HG03066 (cell line): ENCODE results near the gene ERG.

ENCODE experiments used
- ATAC-seq: cut with Tn5 transposase; IDR thresholded peaks from one replicate; pipeline ENCODE4 v1.9.1; 2021; ENCODE audit warnings: low read depth; ENCODE audit not compliant: unreplicated experiment

The ERG gene

DNA sequence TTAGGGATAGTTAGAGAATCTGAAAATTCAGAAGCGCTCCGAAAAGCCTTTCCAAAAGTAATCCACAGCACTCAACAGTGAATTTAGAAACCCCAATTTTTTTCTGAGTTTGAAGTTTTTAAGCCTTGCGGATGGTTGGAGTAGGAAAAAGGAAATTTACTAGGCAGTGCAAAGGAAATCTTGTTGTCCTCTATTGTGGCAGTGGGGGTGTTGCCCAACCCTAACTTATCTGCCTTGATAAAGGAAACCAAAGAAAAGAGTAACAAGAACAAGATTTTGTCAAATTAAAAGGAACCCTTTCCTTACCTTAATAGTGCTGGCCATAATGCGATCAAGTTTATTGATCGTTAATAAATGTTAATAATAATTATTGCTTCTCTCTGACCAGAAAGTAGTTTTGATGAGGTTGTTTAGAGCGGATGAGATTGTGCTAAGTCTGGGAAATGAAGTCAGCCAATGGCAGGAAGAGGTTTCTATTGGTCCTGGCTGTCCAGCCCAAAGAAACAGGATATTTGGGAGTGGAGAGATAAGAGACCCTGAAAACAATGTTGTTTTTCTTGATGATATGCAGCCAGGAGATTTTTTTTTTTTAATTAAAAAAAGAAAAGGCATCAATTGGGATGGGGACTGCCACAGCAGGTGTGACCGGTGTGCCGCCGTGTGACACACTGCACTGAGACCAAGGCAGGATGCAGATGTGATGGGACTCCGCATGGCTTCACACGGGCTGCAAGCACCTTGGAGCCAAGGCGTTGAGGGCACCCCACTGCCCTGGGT lies at the start of gene ERG:
ERG (minus strand) TSS at position 421 of the 777 bp plus-strand sequence; CDS start at position 324, 97 bp downstream.
- no peak for ATAC-seq

GRCh38 chr21:38544661-38545060 lies 46.4 kb upstream of the ERG start:
- no peak for ATAC-seq

GRCh38 chr21:38542263-38542662 lies 44.0 kb upstream of the ERG start:
- ATAC-seq, result no peak

GRCh38 chr21:38538353-38538752 lies 40.1 kb upstream of the ERG start:
- ATAC-seq, result no peak

GRCh38 chr21:38534591-38534990 lies 36.3 kb upstream of the ERG start:
- no peak for ATAC-seq

DNA sequence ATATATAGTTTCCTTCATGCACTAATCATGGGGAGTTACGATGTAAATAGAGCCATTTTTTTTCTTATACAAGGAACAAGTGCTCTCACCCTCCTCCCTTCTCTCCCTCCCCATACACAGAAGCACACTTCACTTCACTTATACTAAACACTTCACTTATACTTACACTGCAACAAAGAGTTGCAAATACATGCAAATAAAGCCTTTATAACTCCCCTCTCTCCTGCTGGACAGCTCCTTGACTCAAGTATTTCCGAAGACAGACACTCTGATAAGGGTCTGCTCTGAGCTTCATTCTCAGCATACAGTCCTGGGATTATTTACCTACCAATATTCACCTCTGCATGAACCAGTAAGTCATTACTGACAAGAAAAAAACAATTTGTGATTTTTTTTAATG lies 35.6 kb upstream of the ERG start:
- no peak for ATAC-seq

DNA sequence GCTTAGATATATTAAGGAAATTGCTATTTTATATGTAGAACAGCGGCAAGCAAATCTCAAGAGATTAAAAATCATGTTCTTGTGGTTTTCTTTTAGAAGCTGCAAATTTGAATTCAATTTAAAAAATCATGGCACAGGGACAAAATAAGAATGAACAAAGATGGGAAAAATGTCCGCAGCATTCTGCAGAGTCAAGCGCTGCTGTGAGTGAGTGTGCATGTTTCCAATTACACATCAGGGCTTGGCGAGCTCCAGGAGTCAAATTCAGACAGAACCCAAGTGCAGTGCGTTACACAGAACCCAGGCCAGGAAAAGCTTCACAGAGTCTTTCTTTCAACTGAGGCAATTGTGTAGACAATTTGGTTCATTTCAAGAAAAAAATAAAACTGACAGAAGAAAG lies 33.3 kb upstream of the ERG start:
- no peak for ATAC-seq

DNA sequence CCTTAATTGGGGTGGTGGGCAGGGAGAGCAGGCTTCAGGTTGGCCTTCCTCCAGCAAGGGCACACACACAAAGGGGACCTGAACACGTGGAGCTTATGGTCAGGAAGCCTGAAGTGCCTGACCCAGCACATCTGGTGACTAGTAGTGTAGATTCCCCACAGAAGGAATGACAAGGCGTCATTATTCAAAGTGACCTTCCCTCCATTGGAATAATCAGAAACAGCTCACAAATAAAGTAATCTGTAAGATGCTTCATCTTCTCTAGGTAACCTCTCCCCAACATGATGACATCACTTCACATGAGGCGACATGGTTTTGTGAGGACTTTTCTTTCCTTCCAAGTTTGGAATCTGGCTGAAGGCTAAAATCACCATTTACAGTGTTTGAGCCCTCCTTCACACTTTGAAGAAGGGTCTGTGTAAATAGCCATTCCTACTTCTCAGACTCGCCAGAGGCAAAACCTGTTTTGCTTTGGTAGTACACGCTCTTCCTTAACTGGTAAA lies 32.8 kb upstream of the ERG start:
- no peak for ATAC-seq

GRCh38 chr21:38527737-38528136 lies 29.5 kb upstream of the ERG start:
- ATAC-seq, result no peak

DNA sequence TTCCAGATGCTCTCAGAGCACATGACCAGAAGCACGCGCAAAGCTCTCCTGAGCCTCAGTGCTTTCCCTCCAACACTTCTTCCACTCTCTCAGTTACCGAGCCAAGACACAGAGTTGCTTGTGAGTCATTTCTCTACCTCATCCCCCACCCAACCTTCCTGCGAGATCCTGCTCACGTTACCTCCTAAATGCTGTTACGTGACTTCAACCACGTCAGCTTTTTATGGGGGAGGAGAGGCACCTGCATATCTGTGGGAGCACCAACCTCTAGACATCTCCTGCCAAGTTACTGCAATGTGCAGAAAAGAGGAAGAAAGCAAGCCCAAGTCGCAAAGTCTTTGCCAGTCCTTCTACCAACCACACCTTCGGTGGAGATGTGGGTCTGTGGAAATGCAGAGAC lies 27.2 kb upstream of the ERG start:
- no peak for ATAC-seq

DNA sequence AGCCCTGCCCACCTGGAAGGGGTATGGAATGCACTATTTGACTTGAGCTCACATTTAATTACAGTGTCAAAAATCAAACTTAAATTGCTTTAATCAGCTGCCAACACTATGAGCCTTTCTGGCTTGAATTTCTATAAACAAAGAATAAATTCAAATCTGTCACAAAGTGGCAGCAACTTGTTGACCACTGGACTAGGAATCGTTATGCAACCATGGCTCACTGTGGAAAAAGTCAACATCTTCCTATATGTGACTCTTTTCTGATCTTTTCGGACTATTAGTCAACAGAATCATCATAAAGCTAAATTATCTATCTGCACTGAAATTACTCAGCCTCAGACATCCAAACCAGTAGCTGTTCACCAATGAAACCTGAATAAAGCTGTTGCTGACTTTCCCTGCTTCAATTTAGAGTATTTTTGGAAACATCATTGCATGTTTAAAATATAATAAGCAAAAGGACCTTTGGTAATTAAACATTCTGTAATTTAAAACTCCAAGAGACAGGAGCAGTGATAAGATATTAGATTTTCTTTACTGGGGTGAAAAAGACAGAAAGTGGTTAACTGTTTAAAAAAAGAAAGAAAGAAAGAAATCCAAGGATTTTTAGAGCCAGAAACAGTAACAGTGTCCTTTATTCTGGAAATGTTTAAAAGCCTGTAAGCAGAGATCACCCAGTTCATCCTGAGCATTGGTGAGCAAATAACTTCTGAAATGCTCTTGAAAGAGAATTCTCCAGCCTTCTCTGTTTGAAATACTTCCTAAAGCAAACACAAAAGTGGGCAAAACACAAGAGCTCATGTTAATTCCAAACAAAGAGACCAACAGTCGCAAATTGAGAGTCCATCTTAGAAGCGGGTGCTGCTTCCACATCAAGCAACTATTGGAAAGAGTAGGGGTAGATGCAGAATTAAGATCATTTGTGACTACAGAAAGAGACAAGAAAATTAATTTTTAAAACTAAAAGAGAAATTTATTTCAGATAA lies 26.2 kb upstream of the ERG start:
- no peak for ATAC-seq

DNA sequence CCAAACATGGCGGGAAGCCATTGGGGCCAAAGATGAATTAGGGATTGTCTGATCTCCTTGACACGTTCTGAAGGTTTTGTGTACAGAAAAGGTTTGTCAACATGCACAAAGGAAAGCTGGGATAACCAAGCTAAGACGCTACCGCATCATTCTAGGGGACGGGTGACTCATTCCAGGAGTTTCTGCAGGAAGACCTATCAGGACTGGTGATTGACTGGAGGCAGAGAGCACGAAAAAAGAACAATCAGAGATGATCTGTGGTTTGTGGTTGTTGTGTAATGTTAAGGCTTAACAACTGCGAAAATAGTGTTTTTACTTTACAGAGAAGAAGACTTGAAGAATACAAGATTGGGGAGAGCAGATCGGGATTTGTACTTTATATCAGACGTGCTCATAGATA lies 22.2 kb upstream of the ERG start:
- no peak for ATAC-seq

- no peak for ATAC-seq
Measured at GRCh38 chr21:38511662-38512243, 13.5 kb upstream of the ERG start.

DNA sequence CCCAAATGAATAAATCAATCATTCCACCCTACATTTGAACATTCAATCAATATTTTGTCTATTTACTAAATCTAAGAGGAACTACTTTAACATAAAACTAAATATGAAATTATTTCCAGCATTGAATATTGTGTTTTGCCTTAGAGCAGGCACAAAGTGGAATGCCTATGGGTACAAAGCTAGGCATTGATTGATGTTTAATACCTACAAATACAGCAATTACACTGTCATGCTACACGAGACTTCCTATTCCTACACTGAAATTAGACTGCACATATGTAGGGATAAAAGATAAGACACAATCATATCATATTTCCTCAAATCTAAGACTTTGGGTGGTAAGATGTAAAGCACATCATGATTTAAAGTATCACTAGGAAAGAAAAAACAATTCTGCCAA lies 12.9 kb upstream of the ERG start:
- no peak for ATAC-seq

- no peak for ATAC-seq
Measured at GRCh38 chr21:38507374-38507942, 9.2 kb upstream of the ERG start.

DNA sequence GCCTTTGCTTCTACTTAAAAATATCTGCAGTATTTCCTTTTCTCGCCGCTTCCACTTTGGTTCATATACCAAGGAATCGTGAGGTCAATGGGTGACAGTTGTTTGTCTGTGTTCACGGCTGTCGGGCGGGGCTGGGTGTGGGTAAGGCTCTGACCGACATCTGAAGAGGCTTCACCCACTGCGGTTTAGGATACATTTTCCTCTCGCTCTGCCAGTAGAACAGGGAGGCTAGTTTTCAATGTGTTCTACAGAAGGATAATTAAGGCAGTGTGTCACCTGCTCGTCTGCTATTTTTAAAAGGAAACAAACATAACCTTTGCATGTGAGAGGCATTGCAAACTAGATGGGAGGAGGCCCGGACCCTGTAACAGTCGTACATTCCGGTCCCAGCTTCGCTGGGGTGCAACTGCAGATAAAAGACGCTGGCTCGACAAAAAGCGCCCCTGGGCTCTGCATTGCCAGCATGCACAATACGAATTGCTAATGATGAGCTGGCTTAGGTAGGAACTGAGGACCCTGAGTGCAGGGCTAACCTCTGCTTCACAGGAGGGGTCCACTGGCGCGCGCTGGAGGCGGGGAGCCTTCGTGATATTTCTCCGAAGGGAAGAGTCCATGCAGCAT lies 8.5 kb upstream of the ERG start:
- no peak for ATAC-seq

- ATAC-seq, result no peak
Measured at GRCh38 chr21:38505654-38506523, 7.6 kb upstream of the ERG start.

DNA sequence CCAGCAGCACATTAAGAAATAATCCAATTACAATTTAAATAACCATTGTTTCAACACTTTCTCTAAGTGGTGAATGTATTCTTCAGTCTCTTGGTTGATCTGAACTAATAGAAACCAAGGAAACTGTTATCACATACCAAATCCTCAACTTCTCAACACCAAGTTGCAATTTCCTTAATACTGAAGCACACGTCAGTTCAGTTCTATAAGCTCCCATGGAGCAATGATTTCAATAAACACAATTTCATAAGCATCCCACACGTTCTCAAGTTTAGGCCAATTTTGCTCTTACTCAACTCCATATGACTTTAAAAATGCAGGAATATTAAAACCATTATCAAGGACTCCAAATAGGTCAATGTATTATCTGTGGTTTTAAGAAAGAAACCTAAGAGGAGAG lies 5.8 kb upstream of the ERG start:
- no peak for ATAC-seq

GRCh38 chr21:38503583-38503982 lies 5.3 kb upstream of the ERG start:
- ATAC-seq, result no peak
